GM18505 (cell line): Measurements from ENCODE around the gene MCM3.
A peak's percentile ranks its signal among the peaks of the same experiment; 100 is the strongest.

Source experiments
- ATAC-seq: cut with Tn5 transposase; IDR thresholded peaks from one replicate; pipeline ENCODE4 v1.9.1; 2021; ENCODE audit not compliant: unreplicated experiment
- POLR2A ChIP-seq: IDR thresholded peaks from 4 replicates; pipeline ENCODE4 v1.6.1; 2011; ENCODE audit warnings: borderline replicate concordance; ENCODE audit not compliant: insufficient read depth, insufficient read length; ENCODE audit errors: extremely low read depth

MCM3 gene

GRCh38 chr6:52288841-52289240 lies 4.3 kb upstream of the MCM3 start:
- TF ChIP-seq POLR2A: no peak
- no peak for ATAC-seq

- no peak for ATAC-seq
- TF ChIP-seq POLR2A: no peak
Measured at GRCh38 chr6:52288216-52288615, 3.7 kb upstream of the MCM3 start.

GRCh38 chr6:52286798-52287432 lies 2.4 kb upstream of the MCM3 start:
- no peak for TF ChIP-seq POLR2A

GRCh38 chr6:52285177-52286068 lies 881 bp upstream of the MCM3 start:
- ATAC-seq: no peak
- TF ChIP-seq POLR2A: no peak

More at GRCh38 chr6:52286798-52287432, 2.4 kb upstream of the MCM3 start:
- ATAC-seq: no peak

- no peak for TF ChIP-seq POLR2A
- peak; percentile 5 for ATAC-seq
Measured at GRCh38 chr6:52284131-52284459, 447 bp downstream of the MCM3 start.

- ATAC-seq: no peak
- TF ChIP-seq POLR2A: no peak
Measured at GRCh38 chr6:52283111-52283510, 1.4 kb downstream of the MCM3 start.

- no peak for TF ChIP-seq POLR2A
- ATAC-seq: no peak
Measured at GRCh38 chr6:52276130-52276529, 8.4 kb downstream of the MCM3 start.

GRCh38 chr6:52271852-52272460 lies 12.6 kb downstream of the MCM3 start:
- no peak for ATAC-seq
- TF ChIP-seq POLR2A: no peak

GRCh38 chr6:52263709-52264540 lies 20.6 kb downstream of the MCM3 start:
- TF ChIP-seq POLR2A: no peak
- peak; percentile 71 for ATAC-seq

- no peak for ATAC-seq
- TF ChIP-seq POLR2A: no peak
Measured at GRCh38 chr6:52262620-52263344, 21.8 kb downstream of the MCM3 start.

- TF ChIP-seq POLR2A: no peak
- no peak for ATAC-seq
Measured at GRCh38 chr6:52261229-52261628, 23.3 kb downstream of the MCM3 start.

GRCh38 chr6:52260634-52261033 lies 23.9 kb downstream of the MCM3 start:
- no peak for ATAC-seq
- TF ChIP-seq POLR2A: no peak
